Measurements from ENCODE around the gene KLF1.
A peak's percentile ranks its signal among the peaks of the same experiment; 100 is the strongest.
"Not testable (repeated sequence)": the region's sequence is repeated elsewhere in the genome, so short reads cannot be mapped to it uniquely, and the experiment has no call there.

The KLF1 gene

DNA sequence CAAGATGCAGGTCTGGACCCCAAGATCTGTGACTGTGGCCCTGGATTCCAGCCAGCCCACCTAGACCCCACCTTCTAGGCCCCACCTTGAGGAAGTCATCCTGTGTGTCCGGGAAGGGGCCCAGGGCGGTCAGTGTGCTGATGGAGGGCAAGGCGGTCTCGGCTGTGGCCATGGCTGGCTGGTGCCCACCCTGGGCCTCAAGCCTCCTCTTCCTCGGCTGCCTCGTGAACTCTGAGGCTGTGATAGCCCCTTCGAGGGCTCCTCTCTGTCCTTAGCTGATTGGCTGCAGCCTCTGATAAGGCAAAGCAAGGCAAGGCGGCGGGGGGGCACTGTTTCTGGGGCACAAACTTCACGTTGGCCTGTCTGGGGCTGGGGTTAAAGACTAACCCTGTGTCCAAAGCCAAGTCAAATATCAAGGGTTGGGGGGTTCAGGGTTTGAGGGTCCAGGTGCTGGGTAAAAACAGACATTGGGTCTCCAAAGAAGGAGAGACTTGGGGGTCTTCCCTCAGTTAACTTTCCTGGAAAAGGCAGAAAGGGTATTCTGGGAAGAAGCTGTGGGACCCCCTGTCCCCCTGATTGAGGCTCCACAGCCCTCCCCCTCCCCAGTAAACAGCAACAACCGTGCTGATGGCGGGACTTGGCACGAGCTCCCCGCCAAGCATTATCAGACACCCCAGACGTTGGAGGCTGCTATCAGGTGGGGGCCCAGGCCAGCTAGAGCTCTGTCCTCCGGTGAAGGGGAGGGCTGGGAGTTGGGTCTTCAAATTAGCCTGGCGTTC lies at the start of gene KLF1:
Gene KLF1, minus strand, starts transcription at position 233 of the 779 bp plus-strand sequence. Its CDS starts 61 bp downstream, at position 172.
- DNase-seq: no peak

DNA sequence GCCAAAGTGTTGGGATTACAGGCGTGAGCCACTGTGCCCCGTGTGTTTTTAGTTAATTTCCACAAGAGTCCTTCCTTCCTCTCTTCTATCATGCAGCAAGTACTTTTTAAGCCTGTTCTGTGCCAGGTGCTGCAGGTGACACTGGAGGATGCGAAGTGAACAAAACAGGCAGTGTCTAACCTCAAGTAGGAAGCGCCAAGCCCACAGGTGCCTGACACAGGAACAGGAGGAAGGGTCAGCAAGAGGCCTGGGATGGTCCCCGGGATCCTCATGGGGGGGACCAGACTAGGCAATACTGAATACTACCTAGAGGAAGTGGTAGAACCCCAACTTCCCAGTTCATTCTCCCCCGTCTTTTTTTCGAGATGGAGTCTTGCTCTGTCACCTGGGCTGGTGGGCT lies 49.6 kb upstream of the KLF1 start:
- DNase-seq: no peak

DNA sequence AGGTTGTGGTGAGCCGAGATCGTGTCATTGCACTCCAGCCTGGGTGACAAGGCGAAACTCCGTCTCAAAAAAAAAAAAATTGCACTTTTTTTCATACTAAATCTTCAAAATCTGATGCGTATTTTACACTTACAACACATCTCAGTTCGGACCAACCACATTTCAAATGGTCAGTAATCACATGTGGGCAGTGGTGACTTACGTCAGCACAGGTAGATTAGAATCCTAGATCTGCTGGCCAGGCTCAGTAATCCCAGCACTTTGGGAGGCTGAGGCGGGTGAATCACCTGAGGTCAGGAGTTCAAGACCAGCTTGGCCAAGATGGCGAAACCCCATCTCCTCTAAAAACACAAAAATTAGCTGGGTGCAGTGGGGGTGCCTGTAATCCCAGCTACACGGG lies 48.1 kb upstream of the KLF1 start:
- no peak for DNase-seq

DNA sequence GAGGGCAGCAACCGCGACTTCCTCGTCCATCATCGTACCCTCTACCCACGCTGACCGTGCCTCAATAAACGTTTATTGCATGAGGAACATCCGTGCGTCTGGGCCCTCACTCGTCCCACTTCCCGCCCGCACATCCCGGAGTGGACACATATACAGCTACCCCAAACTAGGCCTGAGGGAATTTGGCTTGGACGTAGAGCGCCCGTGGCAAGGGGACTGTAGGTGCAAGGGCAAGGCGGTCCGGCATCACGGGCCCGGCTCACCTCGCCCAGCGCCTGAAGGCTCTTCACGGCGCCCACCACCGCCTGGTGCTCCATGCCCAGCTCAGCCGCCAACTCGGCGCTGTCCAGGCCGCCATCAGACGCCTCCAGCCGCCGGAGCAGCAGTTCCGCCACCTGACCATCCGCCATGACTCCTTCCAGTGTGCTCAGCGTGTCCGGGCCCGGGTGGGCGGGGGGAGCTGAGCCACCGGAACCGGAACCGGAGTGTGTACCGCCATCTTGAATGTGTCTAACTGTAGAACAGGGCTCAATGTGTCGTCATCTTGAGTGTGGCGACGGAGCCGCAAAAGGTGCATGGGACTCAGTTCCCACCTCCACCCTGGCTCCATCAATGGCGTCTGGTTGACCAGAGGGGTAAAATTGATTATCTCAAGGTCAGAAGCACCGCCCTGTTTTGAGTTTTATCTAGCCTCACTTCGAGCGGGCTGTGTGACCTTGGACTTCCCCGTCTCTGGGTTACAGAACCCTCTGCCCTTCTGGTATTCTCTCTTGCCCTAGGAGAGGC lies 46.5 kb upstream of the KLF1 start, which contains the start of gene FARSA:
Gene FARSA, minus strand, starts transcription at position 425 of the 786 bp plus-strand sequence. Its CDS starts 15 bp downstream, at position 410.
- peak; percentile 91 for DNase-seq

DNA sequence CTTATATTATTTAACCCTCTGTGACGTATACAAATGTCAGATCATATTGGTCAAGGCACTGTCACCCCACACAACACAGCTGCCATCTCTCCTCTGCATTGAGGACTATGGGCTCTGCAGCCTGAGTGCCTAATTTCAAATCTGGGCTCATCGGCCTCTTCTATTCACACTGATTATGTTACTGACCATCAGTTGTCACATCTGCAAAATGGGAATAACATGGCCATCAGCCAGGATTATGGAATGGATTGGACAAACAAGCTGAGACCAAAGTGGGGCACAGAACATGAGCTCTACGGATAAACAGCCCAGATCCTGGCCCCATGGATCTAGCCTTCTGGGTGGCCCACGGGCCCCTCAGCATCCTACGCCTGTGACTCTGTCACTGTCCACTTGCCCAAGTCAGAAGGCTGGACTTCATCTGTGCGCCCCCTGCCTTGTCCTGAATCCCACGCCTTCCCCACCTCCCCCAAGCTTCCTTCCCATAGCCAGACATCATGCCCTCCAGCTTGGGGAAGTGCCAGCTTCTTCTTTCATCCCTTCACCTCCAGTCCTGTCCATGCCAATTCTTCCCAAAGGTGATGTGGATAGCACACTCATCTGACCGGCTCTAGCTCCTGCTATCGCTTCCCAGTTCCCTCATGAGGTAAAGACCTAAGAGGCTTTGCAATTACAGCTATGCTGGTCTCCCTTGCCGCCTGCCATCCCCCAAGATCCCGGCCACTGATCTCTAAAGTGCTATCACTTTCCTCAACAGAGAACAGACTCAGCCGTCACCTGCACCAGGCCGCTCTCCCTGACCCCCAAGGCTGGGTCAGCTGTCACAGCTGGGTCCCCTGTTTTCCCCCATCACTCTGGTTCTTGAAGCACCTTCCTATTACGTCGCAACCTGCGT lies 45.6 kb upstream of the KLF1 start:
- no peak for DNase-seq

DNA sequence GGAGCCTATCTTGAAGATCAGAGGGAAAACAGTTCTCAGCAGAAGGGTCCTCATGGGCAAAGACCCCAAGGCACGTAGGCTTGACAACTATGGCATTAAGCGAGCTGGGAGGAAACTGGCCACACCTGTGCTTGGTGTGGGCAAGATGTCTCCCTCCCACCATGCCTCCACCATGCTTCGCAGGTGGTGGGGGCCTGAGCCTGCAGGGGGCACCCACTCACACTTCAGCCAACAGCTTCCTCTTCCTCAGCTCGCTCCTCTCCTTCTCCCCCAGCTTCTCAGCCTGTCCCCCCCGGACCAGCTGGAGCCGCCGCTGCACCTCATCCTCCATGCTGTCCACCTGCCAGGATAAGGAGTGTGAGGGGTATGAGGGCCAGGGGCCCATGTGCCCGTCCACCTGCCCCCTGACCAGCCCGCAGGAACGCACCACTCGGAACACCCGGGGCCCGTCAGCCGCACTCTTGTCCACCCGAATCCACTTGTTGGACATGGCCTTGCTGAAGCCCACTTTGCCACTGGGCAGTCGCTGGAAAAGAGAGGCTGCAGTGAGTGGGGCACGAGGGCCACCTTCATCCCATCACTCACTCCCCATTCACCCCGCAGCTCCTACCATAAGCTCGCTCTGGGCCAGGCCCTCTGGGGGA lies 43.1 kb upstream of the KLF1 start:
- DNase-seq: no peak

- no peak for DNase-seq
Measured at GRCh38 chr19:12924621-12925310, 37.8 kb upstream of the KLF1 start.

DNA sequence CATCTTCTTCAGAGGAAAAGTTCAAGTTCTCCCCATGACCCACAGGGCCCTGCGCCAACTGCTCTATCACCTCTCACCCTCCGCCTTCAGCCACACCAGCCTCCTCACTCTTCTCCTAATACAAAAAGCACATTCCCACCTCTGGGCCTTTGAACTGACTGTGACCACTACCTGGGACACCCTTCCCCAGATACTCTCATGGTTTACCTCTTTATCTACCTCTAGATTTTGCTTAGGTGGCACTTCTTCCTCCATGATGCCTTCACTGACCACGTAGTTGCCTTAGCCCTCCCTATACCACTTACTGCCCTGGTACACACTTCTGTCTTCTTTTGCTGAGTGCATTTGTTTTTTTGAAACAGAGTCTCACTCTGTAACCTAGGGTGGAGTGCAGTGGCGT lies 36.0 kb upstream of the KLF1 start:
- DNase-seq: no peak

- DNase-seq: no peak
Measured at GRCh38 chr19:12921047-12921446, 34.0 kb upstream of the KLF1 start.

DNA sequence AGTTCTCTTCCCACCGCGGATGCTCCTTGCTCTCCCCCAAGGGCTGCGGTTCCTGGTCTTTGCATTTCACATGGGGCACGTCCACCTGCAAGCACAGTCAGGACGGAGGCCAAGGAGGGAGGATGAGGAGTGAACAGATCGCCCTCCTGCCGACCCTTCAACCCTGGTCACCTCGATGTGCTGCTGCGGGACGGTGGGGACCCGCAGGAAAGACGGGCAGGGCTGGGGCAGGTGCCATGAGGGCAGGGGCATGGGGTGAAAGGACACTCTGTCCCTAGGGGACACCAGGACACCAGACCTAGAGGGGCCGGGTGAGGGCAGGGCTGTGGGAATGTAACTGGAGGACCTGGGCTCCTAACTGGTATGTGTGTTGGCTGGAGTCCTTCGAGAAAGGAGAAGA lies 31.3 kb upstream of the KLF1 start:
- no peak for DNase-seq

DNA sequence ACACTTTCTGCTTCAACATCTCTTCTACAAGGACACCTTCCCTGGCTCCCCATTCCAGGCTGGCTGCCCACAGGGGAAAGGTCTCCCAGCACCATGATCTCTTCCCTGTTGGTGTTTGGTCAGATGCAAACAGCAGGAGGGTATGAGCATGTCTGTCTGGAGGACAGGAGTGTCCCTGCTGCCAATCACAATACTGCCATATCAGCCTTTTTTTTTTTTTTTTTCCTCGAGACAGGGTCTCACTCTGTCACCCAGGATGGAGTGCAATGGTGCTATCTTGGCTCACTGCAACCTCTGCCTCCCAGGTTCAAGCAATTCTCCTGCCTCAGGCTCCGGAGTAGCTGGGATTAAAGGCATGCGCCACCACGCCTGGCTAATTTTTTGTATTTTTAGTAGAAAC lies 28.9 kb upstream of the KLF1 start:
- not testable (repeated sequence) for DNase-seq

DNA sequence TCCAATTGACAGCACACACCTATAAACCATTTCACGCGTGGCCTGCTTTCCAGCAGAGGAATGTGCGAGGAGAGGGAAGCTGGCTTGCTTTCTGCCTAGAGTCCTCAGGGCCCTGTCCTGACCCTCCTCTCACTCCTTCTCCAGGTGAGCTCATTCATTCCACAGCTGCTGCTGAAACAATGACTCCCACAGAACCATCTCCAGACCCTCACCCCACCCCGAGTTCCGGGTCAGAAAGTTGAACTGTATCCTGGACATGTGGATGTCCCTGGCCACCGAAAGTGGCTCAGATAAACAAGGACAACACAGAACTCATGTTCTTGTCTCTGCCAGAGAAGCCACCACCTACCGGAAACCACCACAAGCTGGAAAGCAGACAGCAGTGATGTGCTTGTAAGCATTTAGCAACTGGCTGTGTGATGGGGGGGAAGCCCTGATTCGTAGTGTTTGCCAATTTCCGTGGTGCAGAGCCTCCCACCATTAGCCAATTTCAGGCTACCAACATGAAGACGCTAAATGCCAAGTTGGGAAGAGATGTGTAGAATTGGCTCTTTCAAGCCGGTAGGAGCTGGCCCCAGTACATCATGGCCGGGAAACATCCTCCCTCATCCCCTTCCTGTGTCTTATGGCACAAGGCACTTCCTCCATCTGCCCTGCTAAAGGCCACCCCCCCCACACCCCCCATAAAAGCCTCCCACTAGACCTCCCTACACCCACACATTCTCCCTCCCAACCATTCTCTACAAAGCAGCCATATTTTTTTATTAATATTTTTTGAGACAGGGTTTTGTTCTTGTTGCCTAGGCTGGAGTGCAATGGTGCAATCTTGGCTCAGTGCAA lies 27.1 kb upstream of the KLF1 start:
- DNase-seq: no peak

GRCh38 chr19:12913011-12913561 lies 26.1 kb upstream of the KLF1 start:
- DNase-seq: peak; percentile 96

DNA sequence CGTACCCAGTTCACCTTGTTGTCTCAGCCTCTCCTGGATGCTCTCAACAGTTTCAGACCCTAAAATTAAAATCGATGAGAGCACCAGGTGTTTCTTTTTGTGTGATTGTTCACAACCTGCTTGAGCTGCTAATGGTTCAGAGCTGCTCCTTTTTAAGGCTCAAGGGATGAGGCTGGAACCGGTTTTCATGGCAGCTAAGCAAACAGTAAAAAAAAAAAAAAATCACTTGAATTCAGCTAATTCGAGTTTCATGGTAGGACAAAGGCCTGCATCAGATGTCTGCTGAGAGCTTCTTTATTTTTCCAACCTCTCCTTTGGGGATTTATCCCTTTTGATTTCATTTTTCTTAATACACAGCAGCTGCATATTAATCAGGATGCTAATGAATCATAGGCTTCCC lies 25.6 kb upstream of the KLF1 start:
- DNase-seq: peak; percentile 70

GRCh38 chr19:12907166-12907565 lies 20.2 kb upstream of the KLF1 start:
- DNase-seq: no peak

GRCh38 chr19:12899891-12900518 lies 13.0 kb upstream of the KLF1 start:
- DNase-seq: no peak

DNA sequence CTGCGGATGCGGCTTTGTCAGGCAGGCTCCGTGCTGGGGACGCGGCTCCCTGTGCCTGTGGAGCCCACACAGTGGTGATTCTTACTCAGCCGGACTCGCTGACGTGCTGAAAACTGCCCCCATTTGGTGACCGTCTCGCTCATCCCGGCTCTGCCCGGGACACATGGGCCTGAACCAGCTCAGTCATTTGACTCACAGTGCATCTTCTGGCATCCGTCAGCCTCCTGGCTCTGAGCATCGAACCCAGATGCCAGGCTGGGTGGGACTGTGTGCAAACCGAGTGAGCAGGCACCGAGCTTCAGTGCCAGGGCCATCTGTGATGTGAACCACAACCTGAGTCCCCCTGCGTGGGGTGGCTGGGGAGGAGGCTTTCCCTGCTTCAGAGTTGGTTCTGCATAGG lies 9.5 kb upstream of the KLF1 start:
- DNase-seq: no peak

DNA sequence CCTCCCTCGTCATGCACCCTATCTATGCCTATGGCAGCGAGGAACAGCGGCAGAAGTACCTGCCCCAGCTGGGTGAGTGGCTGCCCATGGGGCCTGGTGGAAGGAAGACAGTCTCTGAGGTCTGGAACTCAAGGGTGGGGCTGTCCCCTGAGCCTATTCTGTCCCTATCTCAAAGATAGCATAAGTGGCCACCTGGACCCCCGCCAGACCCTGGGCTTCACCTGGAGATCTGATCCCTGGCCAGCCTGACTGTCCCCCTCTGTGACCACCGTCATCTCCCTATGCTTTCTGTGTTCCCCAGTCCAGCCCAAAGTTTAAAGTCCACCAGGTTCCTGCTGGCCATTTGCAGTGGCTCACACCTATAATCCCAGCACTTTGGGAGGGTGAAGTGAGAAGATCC lies 6.6 kb upstream of the KLF1 start:
- no peak for DNase-seq

GRCh38 chr19:12891553-12892021 lies 4.6 kb upstream of the KLF1 start:
- no peak for DNase-seq

Data from NCI-H2171 (cell line).